ENCODE results near the gene CCR3.

The CCR3 gene

DNA sequence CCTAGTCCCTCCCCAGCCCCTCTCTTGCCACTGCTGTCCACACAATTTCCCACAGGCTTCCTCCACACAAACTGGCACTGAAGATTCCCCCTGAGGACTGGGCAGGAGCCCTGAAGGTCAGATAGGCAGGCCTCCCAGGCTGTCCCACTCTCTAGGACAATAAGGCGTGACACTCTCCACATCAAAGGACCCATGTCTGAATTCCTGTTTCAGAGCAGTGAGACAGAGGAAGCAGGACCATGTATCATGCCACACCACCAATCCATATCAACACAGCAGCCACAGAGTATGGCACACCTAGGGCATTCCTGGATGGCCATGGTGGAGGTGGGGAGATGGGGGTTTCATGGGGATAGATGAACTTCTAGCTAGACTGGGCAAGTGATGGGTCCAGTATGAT, 20.3 kb upstream of the CCR3 start:
- DNase-seq (ENCODE audit: low read depth) = no peak

DNA sequence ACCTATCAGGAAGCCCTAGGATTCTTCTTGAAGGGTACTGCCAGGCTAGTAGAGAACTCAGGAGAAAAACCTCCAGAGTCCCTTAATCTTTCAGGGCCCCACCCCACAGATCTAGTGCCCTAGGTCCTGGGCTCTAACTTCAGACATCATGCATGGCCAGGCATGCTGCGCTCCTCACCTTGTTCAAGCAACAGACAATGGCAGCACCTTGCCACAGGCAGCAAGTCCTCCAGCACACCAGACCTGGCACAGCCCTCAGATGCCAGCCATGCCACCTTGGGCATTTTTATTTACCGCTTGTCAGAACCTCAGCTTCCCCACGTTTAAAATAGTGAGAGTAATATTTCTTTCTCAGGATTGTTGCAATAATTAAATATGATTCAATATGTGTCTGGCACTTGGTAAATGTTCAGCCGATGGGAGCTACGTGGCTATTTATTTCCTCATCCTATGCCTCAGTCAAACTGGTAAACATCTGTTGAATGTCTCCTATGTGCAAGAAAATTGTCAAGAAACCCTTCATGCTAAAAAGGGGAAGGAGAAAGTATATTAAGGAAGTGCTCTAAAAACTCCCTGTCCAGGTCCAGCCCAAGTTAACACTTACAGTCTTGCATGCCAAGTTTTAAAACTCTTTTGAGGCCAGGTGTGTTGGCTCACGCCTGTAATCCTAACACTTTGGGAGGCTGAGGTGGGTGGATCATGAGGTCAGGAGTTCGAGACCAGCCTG, 19.7 kb upstream of the CCR3 start:
- no peak for DNase-seq (ENCODE audit: low read depth)

DNA sequence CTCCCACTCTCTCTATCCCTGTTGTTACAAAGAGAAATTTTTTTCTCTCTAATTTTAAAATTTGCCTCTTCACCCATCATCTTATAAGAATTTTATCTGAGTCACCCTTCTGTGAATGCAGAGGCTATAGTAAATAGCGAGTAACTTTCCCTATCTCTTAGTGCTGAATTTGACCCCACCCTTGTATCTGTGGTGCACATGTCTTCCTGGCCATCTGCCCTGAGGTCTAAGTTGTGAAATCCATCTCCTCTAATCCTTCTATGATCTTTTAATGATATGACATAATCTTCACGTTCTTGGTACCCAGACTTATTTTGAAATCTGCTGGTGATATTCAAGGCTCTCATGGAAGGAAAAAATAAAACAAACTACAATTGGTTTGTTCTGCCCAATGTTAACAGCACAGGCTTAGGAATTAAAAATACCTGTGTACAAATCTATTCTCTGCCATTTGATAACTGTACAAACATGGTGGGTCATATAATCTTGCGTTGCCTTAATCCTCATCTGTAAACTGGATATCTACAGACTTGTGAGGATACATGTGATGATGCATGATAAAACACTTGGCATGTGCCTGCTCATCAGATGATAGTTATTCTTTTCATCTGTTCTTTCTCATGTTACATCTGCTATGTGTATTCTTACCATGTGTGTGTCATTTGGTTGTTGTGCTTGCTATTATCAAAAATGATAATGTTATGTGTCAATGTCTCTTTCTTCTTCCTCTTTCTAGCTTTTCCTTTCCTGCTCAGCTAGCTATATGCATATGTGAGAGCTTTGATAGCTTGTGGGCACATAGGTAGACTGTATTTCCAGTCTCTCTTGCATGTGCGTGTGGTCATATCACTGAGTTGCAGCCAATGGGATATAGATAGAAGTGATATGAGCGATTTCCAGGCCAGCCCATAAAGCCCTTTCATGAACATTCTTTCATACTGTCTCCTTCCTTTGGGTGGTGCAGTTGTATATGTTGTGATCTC, 13.7 kb upstream of the CCR3 start:
- DNase-seq (ENCODE audit: low read depth) = peak; percentile 42

DNA sequence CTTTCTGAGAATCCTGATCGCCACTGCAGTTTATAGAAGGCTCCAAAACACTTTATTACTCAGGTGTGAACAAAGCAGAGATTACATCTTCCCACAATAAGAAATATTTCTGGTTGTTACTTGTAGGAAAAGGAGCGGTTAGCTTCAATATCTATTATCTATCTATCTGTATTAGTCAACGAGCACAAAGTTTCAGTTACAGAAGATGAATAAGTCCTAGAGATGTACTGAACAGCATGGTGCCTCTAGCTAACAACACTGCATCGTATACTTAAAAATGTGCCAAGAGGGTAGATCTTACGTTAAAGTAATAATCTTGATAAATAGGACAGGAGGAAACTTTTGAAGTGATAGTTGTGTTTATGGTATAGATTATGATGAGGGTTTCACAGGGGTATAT, 10.9 kb upstream of the CCR3 start:
- no peak for DNase-seq (ENCODE audit: low read depth)

DNA sequence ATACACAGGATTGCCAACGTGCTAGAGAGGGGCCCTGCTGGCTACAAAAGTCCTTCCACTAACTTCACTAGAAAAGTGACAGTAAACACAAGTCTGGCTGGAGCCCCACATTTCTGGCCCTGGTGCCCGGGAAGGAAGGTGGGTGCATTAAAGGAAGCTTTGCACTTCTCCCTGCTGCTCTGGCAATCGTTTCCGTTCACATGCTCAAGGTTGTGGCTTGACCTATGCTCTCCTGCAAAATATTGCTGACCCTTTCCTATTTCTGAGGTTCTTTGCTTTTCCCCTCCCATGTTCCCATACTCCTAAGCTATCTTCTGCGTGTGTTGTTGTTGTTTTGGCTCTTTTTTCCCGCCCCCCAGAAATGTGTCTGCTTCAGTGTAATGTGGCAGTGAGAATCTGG, 9.1 kb upstream of the CCR3 start:
- DNase-seq (ENCODE audit: low read depth) = no peak

DNA sequence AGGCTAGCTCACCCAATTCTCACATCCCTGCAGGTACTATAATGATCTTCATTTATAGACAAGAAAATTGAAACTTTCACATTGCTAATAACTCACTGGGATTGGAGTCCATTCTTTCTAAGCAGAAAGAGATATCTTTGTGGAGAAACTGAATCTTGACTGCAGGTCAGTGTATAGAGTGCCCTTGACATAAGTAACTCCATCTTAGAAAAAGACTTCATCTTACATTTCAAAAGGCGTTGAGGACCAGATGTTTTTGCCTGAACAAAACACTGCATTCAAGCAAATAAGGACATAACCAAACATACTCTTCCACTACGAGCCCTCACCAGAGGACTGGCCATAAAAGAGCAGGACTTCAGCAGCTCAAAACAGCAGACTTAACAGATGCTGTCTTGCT, 6.8 kb upstream of the CCR3 start:
- DNase-seq (ENCODE audit: low read depth) = no peak

DNA sequence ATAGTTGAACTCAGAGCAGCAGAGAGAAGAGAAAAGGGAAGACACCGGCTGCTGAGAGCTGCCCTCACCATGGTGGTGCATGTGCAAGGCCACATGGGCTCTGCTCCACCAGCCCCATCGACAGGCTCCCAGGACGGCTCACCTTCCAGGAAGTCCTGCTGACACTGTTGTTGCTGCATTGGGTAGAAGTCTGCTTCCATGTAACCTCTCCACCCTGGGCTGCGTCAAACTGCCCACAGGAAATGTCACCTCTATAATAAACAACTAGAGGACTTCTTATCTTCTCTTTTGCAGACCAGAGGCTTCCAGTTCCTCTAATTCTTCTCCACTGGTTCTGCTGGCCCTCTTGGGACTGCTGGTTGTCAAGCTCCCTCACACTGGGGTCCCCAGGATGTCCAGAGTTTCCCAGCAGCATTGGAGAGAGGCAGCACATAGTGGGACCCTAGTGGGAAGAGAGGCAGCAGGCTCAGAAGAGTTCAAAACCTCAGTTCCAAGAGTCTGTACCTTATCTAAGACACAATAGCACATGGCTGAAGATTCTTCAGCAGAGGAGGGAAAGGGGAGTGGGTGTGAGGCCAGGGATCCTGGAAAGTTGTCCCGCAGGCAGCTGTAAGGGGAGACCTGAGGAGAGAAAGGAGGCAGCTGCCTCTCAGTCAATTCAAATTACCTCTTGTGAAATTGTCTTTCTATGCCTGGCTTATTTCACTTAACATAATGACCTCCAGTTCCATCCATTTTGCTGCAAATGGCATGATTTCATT, 5.8 kb upstream of the CCR3 start:
- DNase-seq (ENCODE audit: low read depth) = no peak

DNA sequence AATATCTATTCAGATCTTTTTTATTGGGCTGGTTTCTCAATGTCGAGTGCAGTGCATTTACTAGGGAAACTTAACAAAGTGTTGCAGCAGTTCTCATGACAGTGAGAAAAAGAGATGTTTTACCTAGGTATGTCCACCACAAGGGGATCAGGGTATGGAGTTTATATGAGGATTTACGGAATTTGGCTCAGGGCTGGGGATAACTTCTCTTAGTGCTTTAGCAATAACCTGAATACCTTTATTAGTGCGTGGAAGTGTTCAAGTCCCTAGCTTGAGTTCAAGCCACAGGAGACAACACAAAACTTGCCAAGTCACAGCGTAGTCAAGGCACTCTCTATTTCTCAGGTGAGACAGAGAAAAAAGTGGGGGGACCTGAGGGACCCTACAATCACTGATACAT, 3.9 kb upstream of the CCR3 start:
- no peak for DNase-seq (ENCODE audit: low read depth)

DNA sequence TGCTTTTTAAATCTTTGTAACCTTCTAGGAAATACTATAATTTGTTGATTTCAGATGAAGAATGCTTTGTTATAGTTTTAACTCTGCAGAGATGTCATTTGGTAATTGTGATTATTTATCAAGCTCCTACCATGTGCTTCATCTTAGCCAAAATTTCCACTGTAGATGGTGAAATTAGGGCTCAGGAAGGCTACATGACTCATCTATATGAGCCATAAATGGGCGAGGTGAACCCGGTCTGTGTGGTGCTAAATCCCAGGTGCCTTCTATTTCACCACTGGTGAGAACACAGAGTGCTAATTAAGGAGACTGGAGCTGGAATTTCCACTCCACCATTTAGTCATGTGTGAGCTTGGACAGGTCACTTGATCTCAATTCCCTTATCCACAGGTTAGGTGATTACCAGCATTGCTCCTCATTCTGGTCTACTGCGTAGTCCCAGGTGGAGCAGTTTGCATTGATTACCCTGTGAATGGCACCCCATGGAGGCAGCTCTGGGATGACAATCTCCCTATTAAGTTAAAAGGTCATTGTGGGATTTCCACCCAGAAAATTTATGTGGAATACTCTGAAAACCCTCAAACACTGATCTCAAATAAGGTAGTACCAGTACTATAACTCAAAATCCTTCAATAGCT, 2.8 kb upstream of the CCR3 start:
- no peak for DNase-seq (ENCODE audit: low read depth)

DNA sequence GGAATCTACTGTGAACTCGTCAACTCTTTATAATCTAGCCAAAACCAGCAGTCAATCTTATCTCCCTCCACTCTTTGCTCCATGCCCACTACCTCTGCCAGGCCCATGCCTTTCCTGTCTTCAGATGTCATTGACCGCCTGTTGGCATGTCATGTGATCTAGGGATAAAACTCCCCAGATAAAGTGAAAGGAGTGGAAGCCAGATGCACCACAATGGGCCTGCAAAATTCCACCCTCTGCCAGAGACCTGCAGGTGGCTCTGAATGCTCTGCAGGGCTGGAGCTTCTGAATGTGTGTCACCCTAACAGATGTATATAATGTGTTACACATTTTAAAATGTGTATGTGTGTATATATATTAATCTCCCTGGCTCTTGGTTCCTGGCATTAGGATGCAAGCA, 2.3 kb upstream of the CCR3 start:
- DNase-seq (ENCODE audit: low read depth) = no peak

DNA sequence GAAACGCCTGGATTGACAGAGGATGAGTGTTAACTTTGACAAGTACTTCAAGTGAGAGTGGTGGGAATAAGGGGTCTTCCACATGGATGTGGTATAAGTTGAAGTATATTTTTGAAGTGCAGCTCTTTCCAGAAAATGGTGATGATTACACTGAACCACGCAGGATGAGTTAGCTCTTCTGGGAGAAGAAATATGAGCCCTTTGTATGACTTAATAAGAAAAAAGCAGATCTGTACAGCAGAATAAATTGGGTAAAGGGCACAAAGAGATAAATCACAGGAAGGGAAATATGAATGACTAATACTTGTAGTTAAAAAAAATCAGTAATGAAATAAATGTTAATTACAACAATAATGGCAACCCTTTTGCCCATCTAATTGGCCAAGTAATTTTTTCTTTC, 1.3 kb downstream of the CCR3 start:
- DNase-seq (ENCODE audit: low read depth) = no peak

DNA sequence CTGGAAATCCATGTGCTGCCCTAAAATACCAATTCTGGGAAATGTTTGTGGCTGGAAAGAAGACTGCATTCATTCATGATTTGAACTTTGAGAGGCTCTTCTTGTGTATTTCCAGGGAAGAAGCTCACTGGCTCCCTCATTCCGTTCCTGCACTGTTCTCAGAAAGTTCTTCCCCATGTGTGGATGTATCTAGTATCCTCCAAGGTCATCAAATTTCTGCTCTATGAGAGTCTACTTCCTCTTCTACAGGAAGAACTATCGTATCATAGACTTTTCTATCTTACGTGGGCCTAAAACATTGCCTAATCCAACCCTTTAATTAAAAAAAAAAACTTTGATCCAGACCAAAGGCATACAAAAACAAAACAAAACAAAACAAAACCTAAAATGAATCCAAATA, 2.9 kb downstream of the CCR3 start:
- DNase-seq (ENCODE audit: low read depth) = no peak

DNA sequence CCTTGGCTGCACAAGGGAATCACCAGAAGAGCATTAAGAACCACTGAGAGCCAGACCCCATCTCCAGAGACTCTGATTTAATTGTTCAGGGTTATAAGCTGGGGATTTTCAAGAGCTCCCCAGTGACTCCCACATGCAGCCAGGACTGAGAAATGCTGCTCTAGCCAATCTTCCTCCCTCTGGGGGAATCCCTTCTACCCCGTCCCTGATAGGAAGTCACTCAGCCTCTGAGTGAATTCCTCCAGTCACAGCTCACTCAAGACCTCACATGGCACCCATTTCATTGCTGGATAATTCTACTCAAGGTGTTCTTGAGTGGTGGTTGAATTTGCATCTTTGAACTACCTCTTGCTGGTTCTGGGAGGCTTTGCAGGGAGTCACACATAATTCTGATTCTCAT, 10.7 kb downstream of the CCR3 start:
- no peak for DNase-seq (ENCODE audit: low read depth)

DNA sequence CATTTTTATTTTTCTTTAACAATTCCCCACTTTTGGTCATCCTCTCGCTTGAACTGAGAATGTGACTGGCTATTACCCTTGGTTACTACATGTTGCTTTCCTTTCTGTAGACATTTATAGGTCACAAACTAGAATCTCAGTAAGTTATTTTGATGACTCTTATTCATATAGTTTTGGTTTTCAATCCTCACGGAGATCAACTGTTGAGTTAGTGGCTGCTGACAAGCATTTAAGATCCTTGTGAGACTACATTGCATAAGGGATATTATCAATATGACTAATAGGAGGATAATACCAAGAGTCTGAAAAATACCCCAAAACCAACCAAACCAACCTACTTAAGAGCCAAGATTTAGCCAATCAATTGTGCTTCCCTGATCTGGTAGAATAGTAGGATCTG, 16.3 kb downstream of the CCR3 start:
- no peak for DNase-seq (ENCODE audit: low read depth)

DNA sequence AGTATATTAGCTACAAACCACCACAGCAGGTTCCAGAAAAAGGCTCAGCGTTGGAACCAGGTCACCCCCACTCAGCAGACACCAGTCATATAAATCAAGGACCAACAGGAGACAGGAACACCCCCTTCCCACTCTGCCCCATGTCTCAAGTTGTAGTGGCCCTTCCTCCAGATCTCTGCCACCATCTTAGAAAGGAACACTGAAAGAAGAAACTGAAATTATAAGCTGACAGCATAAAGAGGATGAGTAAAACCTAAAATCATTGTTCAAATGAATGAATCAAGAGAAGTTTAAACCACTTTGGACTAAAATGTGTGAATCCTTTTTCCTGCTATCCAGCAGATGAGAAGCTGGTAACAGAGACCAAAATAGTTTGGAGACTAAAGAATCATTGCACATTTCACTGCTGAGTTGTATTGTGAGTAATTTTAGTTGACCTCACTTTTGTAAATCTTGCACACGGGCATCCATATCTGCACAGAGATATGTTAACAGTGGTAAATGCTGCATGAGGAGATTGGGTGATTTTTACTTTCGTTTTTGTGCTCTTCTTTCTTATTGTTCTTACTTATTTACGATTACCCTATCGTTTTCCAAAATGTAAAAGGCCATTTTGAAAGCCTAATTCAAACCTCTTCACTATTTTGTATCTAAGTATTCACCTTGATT, 19.8 kb downstream of the CCR3 start:
- no peak for DNase-seq (ENCODE audit: low read depth)

DNA sequence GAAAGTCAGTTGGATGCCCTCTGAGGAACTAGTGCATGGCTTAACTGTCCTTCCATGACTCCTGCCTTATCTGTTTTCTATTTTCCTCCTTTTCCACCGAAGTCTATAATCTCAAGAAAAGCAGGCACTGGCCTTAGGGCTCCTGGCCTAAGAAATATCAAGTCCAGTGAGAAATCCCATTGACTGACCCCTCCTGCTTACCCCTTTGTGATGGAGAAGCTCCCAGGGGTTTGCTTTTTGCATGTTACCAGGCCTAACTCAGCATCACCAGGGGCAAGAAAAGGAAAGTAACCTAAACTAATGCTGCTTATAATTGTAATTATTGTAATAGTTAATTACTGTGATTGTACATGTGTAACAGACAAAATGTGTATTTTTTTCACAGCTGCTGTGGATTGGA, 21.7 kb downstream of the CCR3 start:
- DNase-seq (ENCODE audit: low read depth) = no peak

DNA sequence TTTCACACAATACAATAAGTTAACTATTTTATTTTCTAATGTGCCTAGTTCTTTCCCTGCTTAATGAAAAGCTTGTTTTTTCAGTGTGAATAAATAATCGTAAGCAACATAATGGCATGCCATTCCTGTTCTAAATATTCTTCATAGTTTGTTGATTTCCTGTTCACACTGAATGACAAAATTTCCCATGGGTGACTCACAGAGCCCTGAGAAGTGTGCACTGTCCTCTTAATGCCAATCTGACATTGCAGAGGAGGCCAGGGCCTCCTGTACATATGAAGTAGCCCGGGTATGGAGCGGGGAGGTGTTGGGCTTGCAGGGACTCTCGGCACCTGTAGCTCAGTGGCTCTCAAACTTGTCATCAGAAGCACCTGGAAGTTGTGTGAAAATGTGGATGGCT, 24.3 kb downstream of the CCR3 start:
- DNase-seq (ENCODE audit: low read depth) = no peak

DNA sequence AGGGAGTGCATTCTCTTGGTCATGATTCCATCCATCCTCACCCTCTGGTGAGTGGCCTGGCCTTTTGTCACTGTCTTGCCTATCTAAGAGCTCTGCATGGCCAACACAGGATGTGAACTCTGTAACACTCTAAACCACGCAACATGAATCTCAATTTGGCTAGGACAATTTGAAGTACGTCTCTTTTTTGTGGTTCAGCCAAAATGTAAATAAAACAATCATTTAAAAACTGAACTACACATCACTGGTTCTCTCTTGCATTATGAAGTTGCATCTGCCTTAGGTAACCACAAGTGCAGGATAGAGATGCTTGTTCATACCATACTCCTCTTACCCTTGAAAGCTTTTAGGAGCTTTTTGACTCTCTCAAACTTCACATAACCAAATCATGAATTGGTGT, 27.3 kb downstream of the CCR3 start:
- no peak for DNase-seq (ENCODE audit: low read depth)

DNA sequence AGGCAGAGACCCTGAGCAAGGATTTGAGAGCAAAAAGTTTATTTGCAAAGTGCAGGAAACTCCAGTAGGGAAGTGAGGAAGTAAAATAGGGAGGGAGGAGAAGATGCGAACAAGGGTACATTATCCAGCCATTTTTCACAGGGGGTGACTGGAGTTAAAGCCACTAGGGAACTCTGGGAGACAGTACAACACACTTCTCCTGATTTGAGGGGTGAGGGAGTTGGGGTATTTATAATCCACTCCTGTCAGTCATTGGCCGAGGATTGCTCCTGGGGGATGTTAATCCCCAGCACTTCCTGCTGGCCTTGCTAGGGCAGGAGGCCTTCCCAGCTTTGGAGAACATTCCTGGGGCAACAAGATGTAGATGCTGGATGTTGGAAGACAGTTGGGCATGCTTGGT, 28.2 kb downstream of the CCR3 start:
- DNase-seq (ENCODE audit: low read depth) = no peak

DNA sequence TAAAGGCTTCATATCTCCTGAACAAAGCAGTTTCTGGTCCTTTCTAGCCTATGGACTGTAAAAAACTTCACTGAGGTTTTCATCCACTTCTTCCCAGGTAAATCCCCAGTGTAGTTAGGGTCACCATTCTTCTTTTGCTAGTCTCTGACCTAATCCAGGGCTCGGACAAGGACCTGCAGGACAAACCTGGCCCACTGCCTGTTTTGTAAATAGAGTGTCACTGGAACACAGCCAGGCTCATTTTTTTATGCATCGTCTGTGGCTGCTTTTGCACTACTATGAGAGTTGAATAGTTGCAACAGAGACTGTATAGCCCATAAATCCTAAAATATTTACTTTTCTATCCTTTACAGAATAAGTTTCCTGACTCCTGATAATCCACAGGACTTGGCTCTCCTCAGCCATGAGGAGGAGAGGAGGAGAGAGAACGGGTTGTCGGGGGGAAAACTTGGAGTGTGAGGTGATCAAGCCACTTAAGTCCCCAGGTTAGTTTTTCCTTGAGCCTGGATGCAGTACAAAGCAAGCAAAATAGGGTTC, 29.0 kb downstream of the CCR3 start:
- no peak for DNase-seq (ENCODE audit: low read depth)

DNA sequence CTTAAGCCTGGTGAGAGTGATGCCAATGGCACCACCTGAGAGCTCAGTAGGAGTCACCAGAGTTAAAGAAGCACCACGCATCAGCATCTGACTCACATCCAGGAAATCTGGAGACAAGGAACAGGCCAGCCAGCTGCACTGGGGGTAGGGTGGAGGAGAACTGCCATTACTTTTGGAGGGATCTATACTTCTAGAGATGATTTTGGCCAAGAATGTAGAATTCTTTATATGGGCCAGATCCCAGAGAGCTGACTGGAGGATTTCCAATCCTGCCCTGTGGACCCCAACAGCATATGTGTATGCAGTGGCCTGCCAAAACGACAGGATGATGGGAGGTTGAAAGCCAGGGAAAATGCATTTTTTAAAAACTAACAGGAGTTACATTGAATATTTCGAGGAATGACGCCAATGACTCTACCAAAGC, 29.8 kb downstream of the CCR3 start:
- no peak for DNase-seq (ENCODE audit: low read depth)
